NB4 (cell line): ENCODE results near the gene MTARC1.
A peak's percentile ranks its signal among the peaks of the same experiment; 100 is the strongest.

Experiments
- DNase-seq: peaks from one replicate; pipeline ENCODE4 v3.0.0; 2010; ENCODE audit warnings: low read depth
- H3K4me3 ChIP-seq: one replicate; pipeline ENCODE4 v1.5.1; 2011; ENCODE audit warnings: mild to moderate bottlenecking, low read depth, low read length, moderate library complexity
- CTCF ChIP-seq: IDR thresholded peaks from one replicate; pipeline ENCODE4 v1.5.1; 2012; ENCODE audit warnings: low read depth, low read length
- MAX ChIP-seq: IDR thresholded peaks from 2 replicates; pipeline ENCODE4 v1.6.1; 2011; ENCODE audit warnings: low read depth, low read length
- MYC ChIP-seq: IDR thresholded peaks from 2 replicates; pipeline ENCODE4 v1.6.1; 2011; ENCODE audit warnings: low read depth, low read length
- POLR2A ChIP-seq: IDR thresholded peaks from 2 replicates; pipeline ENCODE4 v1.6.1; 2011; ENCODE audit warnings: mild to moderate bottlenecking; ENCODE audit not compliant: insufficient read length; ENCODE audit errors: extremely low read depth

MTARC1 gene

GRCh38 chr1:220785166-220786056 lies 1.3 kb upstream of the MTARC1 start:
- DNase-seq, result no peak
- no peak overlapping the region for H3K4me3 ChIP-seq
- TF ChIP-seq POLR2A, result no peak
- TF ChIP-seq MYC, result no peak
- no peak for TF ChIP-seq MAX

GRCh38 chr1:220786057-220786336 lies 716 bp upstream of the MTARC1 start:
- no peak for TF ChIP-seq POLR2A
- TF ChIP-seq MAX, result no peak
- TF ChIP-seq CTCF, result no peak
- TF ChIP-seq MYC, result no peak
- no peak for DNase-seq
- H3K4me3 ChIP-seq, result no peak overlapping the region

GRCh38 chr1:220787069-220787619 lies 431 bp downstream of the MTARC1 start:
- peak overlapping the region; percentile 67 for H3K4me3 ChIP-seq
- no peak for TF ChIP-seq POLR2A
- TF ChIP-seq MAX, result peak; percentile 54; the same call in 1 of the 2 replicates
- peak; percentile 56 for DNase-seq

GRCh38 chr1:220788900-220789299 lies 2.2 kb downstream of the MTARC1 start:
- DNase-seq, result no peak
- H3K4me3 ChIP-seq, result no peak overlapping the region
- TF ChIP-seq POLR2A, result no peak
- no peak for TF ChIP-seq CTCF
- TF ChIP-seq MYC, result no peak
- no peak for TF ChIP-seq MAX

GRCh38 chr1:220789532-220790147 lies 2.9 kb downstream of the MTARC1 start:
- peak overlapping the region; percentile 6 for H3K4me3 ChIP-seq
- peak; percentile 77 for DNase-seq
- TF ChIP-seq MYC (no peak), MAX (no peak), CTCF (no peak), POLR2A (no peak)

- no peak overlapping the region for H3K4me3 ChIP-seq
- TF ChIP-seq MAX, result no peak
- TF ChIP-seq CTCF, result no peak
- no peak for TF ChIP-seq MYC
- TF ChIP-seq POLR2A, result no peak
- DNase-seq, result no peak
Observed at GRCh38 chr1:220791285-220791684, 4.6 kb downstream of the MTARC1 start.
